ENCODE results near the gene CSKMT.
A peak's percentile ranks its signal among the peaks of the same experiment; 100 is the strongest.
"Not testable (repeated sequence)": the region's sequence is repeated elsewhere in the genome, so short reads cannot be mapped to it uniquely, and the experiment has no call there.

Gene CSKMT, protein sequence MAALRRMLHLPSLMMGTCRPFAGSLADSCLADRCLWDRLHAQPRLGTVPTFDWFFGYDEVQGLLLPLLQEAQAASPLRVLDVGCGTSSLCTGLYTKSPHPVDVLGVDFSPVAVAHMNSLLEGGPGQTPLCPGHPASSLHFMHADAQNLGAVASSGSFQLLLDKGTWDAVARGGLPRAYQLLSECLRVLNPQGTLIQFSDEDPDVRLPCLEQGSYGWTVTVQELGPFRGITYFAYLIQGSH

DNA sequence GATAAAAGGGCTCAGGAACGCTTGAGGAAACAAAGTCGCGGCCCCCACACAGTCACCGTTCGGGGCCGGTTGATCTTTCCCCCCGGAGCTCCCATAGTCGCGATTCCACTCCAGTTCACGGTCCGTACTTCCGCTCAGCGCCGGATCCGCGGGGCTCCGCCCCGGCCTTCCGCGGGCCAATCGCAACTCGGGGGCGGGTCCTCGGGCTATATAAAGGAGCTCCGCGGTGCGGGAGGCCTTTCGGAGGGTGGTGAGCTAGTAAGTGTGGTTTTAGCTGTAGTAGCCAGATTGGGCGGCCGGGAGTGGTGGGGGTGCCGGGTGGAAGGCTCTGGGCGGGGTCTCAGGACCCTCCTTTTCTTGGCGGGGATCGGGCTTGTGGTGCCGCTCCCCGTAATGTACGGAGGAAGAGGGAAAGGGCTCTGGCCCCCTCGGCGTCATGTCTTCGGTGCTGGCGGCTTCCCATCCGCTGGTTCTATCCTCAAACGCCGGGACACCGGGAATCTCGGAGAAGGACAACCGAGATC is at the start of gene CSKMT, which contains the start of gene C11orf98:
Gene CSKMT, plus strand, starts transcription at position 238 of the 524 bp plus-strand sequence. CDS start 568 bp downstream, outside the sequence.
Gene C11orf98, minus strand, starts transcription at position 136 of the 524 bp plus-strand sequence. Its CDS starts 41 bp downstream, at position 95.
- DNase-seq: peak; percentile 75

DNA sequence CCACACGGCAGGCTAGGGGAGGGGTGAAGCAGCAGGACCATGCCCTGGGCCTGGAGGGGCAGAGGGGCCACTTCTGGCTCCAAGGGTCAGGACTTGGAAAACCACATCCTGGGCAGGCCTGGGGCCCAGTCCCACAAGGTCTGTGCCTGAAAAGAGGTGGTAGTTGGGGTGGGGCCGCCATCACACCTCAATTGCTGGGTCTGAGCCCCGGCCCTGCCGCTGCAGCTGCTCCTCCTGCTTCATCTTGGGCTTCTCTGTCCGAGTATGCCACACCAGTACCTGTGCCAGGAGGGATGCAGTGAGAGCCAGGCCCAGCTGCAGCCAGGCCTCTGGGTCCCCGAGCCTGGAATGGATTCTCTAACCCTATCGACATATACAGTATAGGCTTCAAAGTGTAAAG is 49.6 kb upstream of the CSKMT start:
- DNase-seq: no peak

DNA sequence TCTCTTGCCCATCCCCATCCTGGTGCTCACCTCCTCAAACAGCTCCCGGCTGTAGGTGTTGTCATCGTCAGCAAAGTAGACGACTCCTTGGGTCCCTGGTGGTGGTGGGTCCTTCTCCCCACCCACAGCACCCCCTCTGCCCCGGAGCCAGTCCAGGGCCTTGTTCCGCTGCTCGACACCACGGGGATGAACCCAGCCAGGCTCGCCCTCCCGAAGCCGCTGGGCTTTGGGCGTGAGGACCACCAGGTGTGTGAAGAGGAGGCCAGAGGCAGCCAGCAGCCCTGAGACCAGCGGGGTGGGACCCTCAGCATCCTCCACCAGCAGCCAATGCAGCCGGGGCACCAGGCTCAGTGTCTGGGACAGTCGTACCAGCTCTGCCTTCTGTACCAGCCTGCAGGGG is 48.2 kb upstream of the CSKMT start:
- DNase-seq: not testable (repeated sequence)

DNA sequence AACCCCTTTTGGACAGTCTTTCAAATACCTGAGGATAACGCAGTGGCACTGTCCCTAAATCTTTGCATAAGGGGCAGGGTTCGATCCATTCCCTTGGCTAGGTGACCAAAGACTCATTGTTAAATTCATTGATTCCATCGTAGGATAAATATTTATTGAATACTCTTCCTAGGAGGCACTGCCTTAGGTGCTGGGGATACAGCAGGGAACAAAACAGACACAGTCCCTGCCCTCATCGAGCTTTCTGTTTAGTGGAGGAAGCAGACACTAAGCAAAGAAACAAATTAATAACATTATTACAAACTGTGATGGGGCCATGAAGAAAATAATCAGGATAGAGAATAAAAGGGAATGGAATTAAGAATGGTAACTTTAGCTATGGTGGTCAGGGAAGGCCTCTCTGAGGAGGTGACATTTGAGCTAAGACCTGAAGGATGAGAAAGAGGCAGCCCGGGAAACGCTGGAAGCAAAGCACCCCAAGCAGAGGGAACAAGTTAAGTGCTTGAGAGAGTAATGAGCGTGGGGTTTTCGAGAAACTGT is 44.0 kb upstream of the CSKMT start:
- no peak for DNase-seq

DNA sequence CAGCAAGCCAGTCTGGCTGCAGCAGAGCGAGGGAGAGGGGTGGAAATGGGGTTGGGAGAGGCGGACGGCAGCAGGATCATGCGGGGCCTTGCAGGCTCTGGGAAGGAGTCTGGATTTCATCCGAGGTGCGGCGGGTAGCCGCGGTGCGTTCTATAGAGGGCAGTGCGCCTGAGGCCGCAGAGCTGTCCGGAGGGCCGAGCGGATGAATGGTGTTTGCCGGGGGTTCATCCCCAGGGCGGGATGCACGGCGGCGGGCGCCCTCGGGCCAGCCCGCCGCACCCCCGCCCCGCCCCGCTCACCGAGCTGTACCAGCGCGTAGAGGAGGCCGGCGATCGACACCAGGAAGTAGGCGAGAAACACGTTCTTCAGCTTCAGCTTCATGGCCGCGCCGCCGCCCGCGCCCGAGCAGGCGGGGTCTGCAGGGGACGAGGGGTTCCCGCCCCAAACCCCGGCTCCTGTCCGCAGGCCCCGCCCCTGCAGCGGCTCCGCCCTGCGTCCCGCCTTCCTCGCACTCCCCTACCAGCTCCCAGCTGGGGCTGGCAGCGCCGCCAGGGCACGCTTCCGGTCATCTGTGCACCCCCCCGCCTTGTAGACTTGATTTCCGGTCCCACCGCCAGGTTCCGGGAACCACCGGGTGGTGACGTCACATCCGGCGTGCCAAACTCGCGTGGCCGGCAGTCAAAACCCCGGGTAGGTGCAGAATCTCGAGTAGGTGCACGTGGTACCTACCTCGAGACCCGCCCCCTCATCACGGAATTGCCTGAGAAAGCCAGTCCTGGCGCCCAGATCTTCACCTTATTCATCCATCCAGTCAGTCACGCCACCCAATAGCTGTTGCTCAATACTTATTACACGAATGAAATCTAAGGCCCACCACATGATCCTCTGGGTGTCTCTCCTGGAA is 43.3 kb upstream of the CSKMT start, which contains the start of gene B3GAT3:
Gene B3GAT3, minus strand, starts transcription at position 420 of the 904 bp plus-strand sequence. Its CDS starts 39 bp downstream, at position 381.
- DNase-seq: peak; percentile 90

DNA sequence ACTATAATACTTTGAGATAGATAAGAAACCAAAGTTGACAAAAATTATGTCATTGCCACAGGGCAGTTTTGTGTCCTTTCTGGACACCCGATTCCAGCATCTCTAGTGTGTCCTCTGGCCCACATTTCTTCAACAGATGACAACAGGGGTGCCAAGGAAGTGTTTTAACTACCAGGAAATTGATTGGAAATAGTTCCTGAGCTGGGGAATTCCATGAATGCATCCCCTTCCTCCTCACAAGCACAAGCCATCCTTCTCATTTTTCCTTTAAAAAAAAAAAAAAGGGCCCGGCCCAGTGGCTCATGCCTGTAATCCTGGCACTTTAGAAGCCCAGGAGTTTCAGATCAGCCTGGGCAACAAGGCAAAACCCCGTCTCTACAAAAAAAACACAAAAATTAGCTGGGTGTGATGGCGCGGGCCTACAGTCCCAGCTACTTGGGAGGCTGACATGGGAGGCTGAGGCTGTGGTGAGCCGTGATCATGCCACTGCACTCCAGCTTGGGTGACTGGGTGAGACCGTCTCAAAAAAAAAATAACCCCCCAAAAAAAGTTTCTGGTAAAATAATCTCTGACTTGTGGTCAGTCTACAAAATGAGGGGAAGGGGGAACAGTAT is 42.5 kb upstream of the CSKMT start:
- DNase-seq: no peak

DNA sequence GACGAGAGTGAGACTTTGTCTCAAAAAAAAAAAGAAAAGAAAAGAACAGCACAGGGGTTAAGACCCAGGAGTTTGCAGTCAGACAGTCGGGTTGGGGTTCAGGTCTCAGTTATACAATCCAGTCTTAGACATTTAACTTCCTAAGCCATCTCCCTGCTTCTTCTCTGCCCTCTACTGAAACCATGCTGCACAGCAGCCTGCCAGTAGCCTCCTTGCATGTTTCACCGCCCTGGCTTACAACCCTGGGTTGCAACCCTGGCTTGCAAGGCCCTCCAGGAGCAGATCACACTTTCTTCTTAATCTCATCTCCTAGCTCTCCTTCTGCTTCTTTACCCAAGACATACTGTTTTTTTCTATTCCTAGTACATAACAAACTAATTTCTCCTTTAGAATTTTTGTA is 37.4 kb upstream of the CSKMT start:
- DNase-seq: no peak

DNA sequence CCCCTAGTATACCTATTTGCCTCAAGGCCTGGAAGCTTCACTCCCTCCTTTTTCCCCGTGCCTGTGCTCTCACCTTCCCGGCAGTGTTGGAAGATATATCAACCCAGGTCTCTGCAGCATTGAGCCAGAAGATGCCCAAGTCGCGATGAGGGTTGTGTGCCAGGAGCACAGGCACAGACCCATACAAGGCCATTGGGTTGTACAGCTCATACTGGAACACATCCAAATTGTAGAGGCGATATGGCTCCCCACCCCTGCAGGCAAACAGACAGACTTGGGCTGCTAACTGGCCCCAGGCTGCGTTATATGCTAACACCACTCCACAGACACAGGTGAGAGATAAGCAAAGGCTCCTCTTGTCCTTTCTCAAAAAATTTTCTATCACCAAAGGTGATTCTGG is 32.6 kb upstream of the CSKMT start:
- DNase-seq: no peak

DNA sequence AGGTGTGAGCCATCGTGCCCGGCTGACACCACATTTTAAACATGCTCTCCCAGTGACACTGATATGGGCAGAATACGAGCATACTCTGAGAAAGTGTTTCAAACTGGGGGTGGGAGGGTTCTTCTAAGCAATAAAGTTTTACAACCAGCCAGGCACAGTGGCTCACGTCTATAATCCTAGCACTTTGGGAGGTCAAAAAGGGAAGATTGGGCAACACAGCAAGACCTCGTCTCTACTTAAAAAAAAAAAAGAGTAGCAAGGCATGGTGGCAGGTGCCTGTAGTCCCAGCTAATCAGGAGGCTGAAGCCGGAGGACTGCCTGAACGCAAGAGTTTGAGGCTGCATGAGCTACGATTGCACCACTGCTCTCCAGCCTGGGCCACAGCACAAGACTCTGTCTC is 20.9 kb upstream of the CSKMT start:
- no peak for DNase-seq

DNA sequence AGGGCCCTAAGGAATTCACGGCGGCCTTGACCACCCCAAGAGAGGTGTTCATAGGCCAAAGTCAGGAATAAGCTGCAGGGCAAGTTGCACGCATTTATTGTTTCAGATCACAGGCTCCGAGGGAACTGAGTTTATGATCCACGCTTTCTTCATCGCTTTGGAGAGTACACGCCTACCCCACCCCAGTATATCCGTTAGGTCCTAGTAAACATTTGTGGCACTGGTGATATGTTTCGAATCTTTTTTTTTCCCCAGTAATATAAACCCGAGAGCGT is 19.5 kb upstream of the CSKMT start:
- no peak for DNase-seq

DNA sequence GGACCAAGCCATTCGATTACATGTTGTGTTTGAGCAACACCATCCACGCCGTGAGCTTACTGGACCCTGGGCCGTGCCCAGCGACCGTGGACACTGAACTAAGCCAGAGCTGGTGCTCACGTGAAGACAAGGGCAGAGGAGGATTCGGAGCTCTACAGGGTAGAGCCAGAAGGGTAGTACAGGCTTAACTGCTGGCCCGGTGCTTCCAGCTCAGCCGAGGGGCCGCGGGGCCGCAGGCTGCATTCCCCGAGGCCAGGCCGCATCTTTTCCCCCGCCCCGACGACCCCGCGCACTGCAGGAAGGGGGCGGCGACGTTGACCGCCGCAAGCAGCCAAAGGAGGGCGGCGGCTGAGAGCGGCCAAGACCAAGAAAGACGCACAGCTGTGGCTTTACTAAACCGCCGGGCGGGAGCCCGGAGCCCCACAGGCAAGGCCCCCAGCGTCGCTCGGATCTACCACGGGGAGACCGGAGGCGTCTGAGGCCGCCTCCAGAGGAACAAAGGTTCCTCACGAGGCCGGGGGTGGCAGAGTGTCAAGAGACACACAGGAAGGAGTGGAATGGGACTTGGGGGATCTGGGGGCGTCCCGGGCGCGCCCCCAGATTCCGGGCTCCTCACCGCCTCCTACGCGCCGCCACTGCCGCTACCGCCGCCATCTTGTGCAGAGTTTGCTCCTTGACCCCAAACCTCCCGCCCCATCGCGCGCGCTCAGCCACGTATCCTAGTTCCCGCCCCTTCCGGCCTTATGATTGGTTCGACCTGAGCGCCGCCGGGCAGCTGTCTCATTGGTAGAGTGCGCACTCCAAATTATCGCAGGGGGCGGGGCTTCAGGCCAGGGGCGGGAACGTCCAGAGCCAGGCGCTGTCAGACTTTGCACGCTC is 18.9 kb upstream of the CSKMT start, which contains the start of gene GANAB:
Gene GANAB, minus strand, starts transcription at position 668 of the 879 bp plus-strand sequence. Its CDS starts 14 bp downstream, at position 654.
- peak; percentile 82 for DNase-seq

DNA sequence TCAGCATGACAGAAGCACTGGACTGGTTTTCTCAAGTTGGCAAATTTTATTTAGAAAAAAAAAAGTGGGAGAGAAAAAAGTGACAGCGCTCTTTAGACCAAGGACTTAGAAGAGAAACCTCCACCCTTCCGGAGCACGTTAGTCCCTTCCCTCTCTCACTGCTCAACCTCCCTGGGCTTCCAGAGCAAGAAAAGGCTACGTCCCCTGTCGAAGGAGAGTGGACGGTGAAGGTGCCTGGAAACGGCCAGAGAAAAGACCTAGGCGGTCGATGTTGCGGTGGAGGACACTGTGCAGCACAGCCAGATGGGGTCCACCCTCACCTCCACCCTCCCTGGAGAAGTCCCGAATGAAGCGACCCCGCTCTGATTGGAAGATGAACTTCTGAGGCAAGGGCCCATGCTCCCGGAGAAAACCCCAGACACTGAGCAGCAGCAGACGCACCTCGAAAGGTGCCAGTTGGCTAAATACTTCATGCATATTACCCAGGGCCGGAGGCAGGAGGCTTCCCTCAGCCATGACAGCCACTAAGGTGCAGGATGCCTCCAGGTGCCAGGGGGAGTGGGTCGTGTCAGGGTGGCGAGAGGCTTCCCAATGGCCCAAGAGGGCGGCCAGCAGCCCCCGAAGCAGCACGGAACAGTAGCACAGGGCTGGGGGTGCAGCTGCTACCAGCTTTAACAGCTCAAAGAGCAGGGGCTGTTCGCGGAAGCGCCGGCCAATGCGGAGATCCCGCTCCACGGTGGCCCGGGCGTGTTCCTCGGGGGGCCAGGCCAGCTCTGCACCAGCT is 18.1 kb upstream of the CSKMT start:
- DNase-seq: no peak

DNA sequence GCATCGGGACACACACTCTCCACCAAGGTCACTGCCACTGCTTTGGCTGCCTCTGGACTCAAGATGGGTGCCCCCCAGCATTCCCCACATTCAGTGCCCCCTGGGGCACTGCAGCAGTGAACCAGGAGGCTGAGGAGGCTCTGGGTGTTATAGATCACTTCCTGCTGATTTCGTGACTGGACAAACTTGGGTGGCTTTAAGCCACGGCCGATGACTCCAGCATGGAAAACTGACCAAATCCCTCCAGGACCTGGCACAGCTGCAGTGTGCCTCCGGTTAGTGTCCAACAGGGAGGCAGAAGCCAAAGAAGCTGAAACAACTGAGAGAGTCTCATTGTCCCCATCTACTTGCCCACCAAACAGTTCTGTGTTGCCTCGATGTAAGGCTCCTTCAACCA is 17.5 kb upstream of the CSKMT start:
- DNase-seq: no peak

DNA sequence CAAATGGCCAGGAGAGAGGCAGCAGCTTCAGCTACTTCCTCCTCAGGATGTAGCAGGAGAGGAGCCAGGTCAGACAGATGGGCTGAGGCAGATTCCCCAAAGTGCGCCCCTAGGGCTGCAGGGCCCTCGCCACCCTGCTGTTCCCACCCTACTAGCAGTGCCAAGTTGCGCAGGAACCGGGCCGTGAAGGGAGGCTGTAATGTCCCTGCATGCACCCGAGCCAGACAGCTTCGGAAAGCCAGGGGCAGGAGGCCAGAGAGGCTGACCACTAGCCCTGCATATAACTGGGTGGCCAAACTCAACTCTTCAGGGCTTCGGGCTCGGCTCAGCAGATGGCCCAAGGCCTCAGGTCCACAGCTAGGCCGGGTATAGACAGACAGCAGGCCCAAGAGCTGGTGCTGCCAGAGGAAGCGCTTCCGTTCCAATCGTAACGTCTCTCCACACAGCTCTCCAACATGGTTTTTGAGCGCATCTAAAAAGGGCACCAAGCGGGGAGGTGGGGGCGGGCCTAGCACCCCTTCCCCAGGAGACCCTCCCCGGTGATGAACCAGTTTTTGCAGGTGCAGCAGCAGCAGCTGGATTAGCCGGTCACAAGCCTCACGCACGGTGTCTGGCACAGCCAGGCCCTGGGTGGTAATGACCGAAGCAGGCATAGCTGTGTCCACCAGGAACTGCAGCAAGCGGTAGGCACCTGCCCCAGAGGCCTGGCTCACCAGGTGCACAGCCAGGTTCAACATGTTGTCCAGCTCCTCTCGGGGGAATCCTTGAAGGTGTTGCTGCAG is 16.7 kb upstream of the CSKMT start:
- DNase-seq: no peak

DNA sequence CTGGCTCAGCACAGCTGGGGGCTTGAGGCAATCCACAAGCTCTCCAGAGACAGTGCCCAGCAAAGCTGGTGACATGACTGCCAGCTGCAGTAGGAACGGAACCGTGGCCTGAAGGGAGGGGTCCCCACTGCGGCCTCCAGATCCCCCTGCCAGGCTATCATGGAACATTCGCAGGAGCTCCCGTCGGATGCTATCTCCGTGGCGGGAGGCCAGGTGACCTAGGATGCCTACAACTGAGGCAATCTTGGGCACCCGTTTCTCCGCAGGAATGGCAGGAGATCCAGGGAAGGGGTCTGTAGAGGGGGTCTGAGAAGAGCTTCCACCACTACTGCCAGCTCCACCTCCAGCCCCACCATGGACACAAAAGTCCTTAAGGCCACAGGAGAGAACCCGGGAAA is 16.1 kb upstream of the CSKMT start:
- no peak for DNase-seq

DNA sequence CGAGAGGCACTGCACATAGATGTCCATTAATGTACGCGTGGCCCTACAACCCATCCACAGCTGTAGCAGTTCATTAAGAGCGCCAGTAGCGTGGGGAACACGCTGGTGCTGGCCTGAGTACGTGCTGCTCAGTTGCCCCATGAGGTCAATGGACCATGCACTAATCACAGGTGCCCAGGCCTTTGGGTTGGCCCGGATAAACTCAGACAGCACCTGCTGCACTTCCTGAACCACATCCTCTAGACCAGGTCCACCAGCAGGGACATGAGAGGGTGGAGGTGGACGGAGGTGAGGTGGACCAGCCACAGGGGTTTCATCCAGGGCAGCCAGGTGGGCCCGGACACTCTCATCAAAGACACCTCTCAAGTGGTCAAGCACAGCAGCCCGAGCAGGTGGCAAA is 15.6 kb upstream of the CSKMT start:
- DNase-seq: no peak

DNA sequence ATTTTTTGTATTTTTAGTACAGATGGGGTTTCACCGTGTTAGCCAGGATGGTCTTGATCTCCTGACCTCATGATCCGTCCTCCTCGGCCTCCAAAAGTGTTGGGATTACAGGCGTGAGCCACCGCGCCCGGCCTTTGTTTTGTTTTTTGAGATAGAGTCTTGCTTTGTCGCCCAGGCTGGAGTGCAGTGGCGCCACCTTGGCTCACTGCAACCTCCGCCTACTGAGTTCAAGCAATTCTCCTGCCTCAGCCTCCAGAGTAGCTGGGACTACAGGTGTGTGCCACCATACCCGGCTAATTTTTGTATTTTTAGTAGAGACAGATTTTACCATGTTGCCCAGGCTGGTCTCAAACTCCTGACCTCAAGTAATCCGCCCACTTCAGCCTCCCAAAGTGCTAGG is 14.8 kb upstream of the CSKMT start:
- not testable (repeated sequence) for DNase-seq

DNA sequence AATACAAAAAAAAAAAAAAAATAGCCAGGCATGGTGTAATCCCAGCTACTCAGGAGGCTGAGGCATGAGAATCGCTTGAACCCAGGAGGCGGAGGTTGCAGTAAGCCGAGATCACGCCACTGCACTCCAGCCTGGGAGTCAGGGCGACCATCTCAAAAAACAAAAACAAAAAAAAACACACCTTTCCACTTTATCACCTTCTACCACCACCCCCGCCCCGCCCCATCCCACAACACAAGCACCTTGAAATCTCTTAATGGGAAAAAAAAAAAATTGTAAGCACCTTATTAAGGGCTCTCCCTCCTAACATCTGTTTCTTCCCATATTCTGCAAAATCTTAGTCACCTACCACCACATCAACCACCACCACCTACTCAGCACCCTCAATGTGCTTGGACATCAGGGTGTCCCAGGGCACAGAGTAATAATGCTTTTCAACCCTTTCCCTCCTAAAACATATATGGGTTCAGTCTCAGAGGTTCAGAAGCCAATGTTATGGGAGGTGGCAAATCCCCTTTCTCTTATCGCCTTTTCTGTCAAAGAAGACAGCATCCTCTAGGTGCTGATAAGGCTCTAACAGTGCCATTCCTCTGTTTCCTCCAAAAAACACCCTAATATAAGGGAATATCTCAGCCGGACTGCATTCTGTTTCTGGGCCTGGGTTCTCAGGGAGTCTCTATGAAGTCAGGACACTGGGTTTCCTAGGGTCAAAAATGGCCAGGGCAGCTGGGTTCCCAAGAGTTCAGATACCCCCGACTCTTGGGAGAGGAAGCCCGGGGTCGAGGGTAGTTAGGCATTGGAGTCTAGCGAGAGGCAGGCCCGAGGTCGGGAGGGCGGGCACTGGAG is 12.7 kb upstream of the CSKMT start:
- DNase-seq: no peak

DNA sequence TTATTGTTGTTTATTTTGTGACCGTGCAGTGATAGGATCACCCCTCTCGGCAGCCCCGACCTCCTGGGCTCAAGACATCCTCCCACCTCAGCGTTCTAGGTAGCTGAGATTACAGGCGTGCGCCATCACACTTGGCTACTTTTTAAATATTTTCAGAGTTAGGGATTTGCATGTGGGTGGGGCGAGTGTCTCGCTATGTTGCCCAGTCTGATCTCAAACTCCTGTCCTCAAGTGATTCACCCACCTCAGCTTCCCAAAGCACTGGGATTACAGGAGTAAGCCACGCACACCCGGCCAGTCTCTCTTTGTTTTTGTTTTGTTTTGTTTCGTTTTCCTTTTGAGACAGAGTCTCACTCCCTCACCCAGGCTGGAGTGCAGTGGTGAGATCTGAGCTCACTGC is 10.8 kb upstream of the CSKMT start:
- DNase-seq: no peak

Measured in NCI-H2081 treated with DMSO at 0.1 percent for 48 hours (cell line).